Activated naive CD4-positive, alpha-beta T cell treated with anti-CD3 and anti-CD28 coated beads, Interleukin-2, amount 50 U/mL, for 16 hours (primary cell): Measurements from ENCODE around the gene PAXIP1.

Experiments used
- DNase-seq: peaks from one replicate; pipeline ENCODE4 v3.0.0-alpha.2; 2020

The PAXIP1 gene

GRCh38 chr7:154911411-154911810 lies 91.5 kb downstream of the PAXIP1 start:
- DNase-seq, result no peak

- no peak for DNase-seq
Observed at GRCh38 chr7:154910977-154911376, 91.9 kb downstream of the PAXIP1 start.

- DNase-seq, result no peak
Observed at GRCh38 chr7:154910125-154910524, 92.8 kb downstream of the PAXIP1 start.

- DNase-seq, result no peak
Observed at GRCh38 chr7:154909241-154910105, 93.5 kb downstream of the PAXIP1 start.

GRCh38 chr7:154907651-154908620 lies 95.0 kb downstream of the PAXIP1 start:
- no peak for DNase-seq

GRCh38 chr7:154906736-154907355 lies 96.1 kb downstream of the PAXIP1 start:
- DNase-seq, result no peak

GRCh38 chr7:154906201-154906600 lies 96.7 kb downstream of the PAXIP1 start:
- DNase-seq, result no peak

GRCh38 chr7:154905615-154906014 lies 97.3 kb downstream of the PAXIP1 start:
- no peak for DNase-seq

GRCh38 chr7:154905146-154905545 lies 97.8 kb downstream of the PAXIP1 start:
- DNase-seq, result no peak

GRCh38 chr7:154903083-154903731 lies 99.7 kb downstream of the PAXIP1 start:
- DNase-seq, result no peak

GRCh38 chr7:154902600-154903082 lies 100.3 kb downstream of the PAXIP1 start:
- DNase-seq, result no peak

GRCh38 chr7:154899862-154900261 lies 103.1 kb downstream of the PAXIP1 start:
- DNase-seq, result no peak

GRCh38 chr7:154898973-154899855 lies 103.7 kb downstream of the PAXIP1 start:
- no peak for DNase-seq

GRCh38 chr7:154896076-154896475 lies 106.8 kb downstream of the PAXIP1 start:
- DNase-seq, result no peak
